HEK293T (cell line): Measurements from ENCODE around the gene NTPCR.

ENCODE experiments used
- BHLHE40 ChIP-seq: fragments of 450-650 bp; IDR thresholded peaks from 2 replicates; pipeline ENCODE4 v1.6.1; 2016; ENCODE audit warnings: mild to moderate bottlenecking, moderate library complexity, borderline replicate concordance
- CTBP1 ChIP-seq: fragments of 450-650 bp; IDR thresholded peaks from 2 replicates; pipeline ENCODE4 v1.6.1; 2016; ENCODE audit warnings: borderline replicate concordance
- ELF4 ChIP-seq: fragments of 450-650 bp; IDR thresholded peaks from 2 replicates; pipeline ENCODE4 v1.6.1; 2017; ENCODE audit warnings: antibody characterized with exemption
- FOXK2 ChIP-seq: fragments of 450-650 bp; IDR thresholded peaks from 2 replicates; pipeline ENCODE4 v1.6.1; 2016; ENCODE audit warnings: mild to moderate bottlenecking
- FOXM1 ChIP-seq: fragments of 450-650 bp; IDR thresholded peaks from 2 replicates; pipeline ENCODE4 v1.6.1; 2017; ENCODE audit warnings: mild to moderate bottlenecking, borderline replicate concordance
- PKNOX1 ChIP-seq: fragments of 450-650 bp; IDR thresholded peaks from 2 replicates; pipeline ENCODE4 v1.6.1; 2016
- SP1 ChIP-seq: fragments of 450-650 bp; IDR thresholded peaks from 2 replicates; pipeline ENCODE4 v1.6.1; 2017
- SUZ12 ChIP-seq: fragments of 450-650 bp; IDR thresholded peaks from 2 replicates; pipeline ENCODE4 v1.6.1; 2016; ENCODE audit warnings: mild to moderate bottlenecking

GRCh38 chr1:233025157-233025556 is 74.7 kb downstream of the NTPCR start:
- TF ChIP-seq FOXK2 (no peak), SUZ12 (no peak), PKNOX1 (no peak), SP1 (no peak), ELF4 (no peak), BHLHE40 (no peak), CTBP1 (no peak), FOXM1 (no peak)
